ENCODE results near the gene ZNF654. TPM values are rescaled to one million over a fixed set of nuclear protein-coding genes. Genes with fewer than 3 reads are reported as not detected.
"Not testable (repeated sequence)": the region's sequence is repeated elsewhere in the genome, so short reads cannot be mapped to it uniquely, and the experiment has no call there.

ZNF654 gene
- total and polyA plus RNA-seq, 10 donors: 2.8 to 22.3 (median 15.9) TPM

DNA sequence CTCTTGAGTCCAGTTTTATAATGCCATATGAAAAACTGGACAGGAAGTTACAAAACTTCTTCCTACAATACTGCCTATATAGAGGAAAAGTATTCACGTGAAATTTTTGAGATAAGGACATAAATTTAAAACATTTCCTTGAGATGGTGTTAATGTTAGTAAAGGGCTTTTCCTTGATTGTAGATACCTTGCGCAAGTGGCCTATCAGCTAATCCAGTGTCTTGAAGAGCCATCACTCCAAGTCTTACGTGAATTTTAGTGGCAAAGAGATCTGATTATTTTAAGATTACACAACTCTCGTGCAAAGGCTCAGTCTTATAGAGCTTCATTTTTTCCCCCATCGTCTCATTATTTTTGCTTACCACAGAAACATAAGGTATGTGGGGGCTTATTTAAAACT, 109.1 kb downstream of the ZNF654 start:
- 83 to 89% (median 83%) methylated on average over 5 of the region's 5 CpGs for WGBS, 5 donors
- no peaks in the 10 kb centered on the region for H3K9me3 ChIP-seq

DNA sequence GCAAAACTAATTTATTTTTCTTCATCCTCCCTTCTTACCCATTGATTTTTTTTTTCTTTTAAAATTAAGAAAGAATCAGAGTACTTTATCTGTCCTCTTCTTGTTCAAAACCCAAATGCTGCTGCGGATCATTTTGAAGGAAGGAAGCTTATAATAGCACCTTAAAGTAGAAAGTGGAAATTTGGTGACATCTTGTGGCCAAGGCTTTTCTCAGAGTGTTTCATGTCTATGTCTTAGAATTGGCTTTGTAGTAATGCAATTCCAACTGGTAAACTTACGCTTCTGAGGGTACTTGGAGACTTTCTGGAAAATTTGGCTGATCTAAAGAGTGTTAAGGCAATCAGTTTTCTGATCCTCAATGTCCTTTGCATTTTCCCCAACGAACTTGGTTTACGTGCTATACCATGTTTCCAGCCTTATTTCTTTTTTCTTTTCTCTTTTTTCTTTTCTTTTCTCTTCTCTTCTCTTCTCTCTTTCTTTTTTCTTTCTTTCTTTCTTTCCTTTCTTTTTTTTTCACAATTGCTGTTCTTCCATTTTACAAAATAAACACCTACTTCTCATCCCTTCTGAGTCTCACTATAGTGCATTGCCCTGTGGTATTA, 121.4 kb downstream of the ZNF654 start:
- DNase-seq: no peak
- intact Hi-C loops (cut with DNase I; ENCODE audit: low total_unique reads): no loop called here
- Histone ChIP-seq H3K4me3 (no peak overlapping the region), H3K4me1 (no peaks in the 10 kb centered on the region), H3K9me3 (peaks cover 0 to 9% (median under 1%) of the 10 kb centered on the region in 8 donors), H3K27ac (no peak overlapping the region), H3K27me3 (replicated peaks in 1 of 7) (no peaks in the 10 kb centered on the region), H3K36me3 (no peaks in the 10 kb centered on the region)
- TF ChIP-seq POLR2AphosphoS5 (IDR thresholded peaks at IDR 0.05): no peak
- no peak for TF ChIP-seq POLR2A (IDR thresholded peaks at IDR 0.05)
- TF ChIP-seq, protein P1, sequence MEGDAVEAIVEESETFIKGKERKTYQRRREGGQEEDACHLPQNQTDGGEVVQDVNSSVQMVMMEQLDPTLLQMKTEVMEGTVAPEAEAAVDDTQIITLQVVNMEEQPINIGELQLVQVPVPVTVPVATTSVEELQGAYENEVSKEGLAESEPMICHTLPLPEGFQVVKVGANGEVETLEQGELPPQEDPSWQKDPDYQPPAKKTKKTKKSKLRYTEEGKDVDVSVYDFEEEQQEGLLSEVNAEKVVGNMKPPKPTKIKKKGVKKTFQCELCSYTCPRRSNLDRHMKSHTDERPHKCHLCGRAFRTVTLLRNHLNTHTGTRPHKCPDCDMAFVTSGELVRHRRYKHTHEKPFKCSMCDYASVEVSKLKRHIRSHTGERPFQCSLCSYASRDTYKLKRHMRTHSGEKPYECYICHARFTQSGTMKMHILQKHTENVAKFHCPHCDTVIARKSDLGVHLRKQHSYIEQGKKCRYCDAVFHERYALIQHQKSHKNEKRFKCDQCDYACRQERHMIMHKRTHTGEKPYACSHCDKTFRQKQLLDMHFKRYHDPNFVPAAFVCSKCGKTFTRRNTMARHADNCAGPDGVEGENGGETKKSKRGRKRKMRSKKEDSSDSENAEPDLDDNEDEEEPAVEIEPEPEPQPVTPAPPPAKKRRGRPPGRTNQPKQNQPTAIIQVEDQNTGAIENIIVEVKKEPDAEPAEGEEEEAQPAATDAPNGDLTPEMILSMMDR (IDR thresholded peaks at IDR 0.05 in 8 of 11, conservative IDR thresholded peaks at IDR 0.05 in 3 of 11): peak in 3 of 11 experiments; percentile 12 to 31 (median 14)
- 44 to 57% (median 47%) methylated on average over 4 of the region's 4 CpGs for WGBS, 5 donors

More for the DNA sequence above, 109.1 kb downstream of the ZNF654 start:
- Histone ChIP-seq H3K27me3 (replicated peaks in 1 of 7) (no peaks in the 10 kb centered on the region), H3K4me1 (no peaks in the 10 kb centered on the region), H3K4me3 (no peak overlapping the region), H3K36me3 (peaks cover 0 to 34% (median 4%) of the 10 kb centered on the region in 6 donors), H3K27ac (no peak overlapping the region)
- no peak for DNase-seq
- intact Hi-C loops (cut with DNase I; ENCODE audit: low total_unique reads): no loop called here
- TF ChIP-seq POLR2A (IDR thresholded peaks at IDR 0.05) (no peak), POLR2AphosphoS5 (IDR thresholded peaks at IDR 0.05) (no peak)
- TF ChIP-seq, protein P1 (IDR thresholded peaks at IDR 0.05 in 8 of 11, conservative IDR thresholded peaks at IDR 0.05 in 3 of 11): no peak

DNA sequence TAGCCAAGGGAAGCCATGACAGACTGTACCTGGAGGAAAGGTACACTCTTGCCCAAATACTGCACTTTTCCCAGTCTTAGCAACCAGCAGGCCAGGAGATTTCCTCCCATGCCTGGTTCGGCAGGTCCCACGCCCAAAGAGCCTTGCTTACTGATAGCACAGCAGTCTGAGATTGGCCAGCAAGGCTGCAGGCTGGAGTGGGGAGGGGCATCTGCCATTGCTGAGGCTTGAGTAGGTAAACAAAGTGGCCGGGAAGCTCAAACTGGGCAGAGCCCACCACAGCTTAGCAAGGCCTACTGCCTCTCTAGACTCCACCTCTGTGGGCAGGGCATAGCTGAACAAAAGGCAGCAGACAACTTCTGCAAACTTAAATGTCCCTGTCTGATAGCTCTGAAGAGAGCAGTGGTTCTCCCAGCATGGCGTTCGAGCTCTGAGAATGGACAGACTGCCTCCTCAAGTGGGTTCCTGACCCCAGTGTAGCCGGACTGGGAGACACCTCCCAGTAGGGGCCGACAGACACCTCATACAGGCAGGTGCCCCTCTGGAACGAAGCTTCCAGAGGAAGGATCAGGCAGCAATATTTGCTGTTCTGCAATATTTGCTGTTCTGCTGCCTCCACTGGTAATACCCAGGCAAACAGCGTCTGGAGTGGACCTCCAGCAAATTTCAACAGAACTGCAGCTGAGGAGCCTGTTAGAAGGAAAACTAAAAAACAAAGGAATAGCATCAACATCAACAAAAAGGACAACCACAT, 123.3 kb downstream of the ZNF654 start:
- peak; percentile 70 for DNase-seq
- intact Hi-C loops (cut with DNase I; ENCODE audit: low total_unique reads); H3K27ac ChIP-seq; H3K36me3 ChIP-seq; H3K4me1 ChIP-seq; H3K27me3 ChIP-seq (replicated peaks in 1 of 7); H3K4me3 ChIP-seq: not testable (repeated sequence)
- peaks cover 0 to 12% (median 5%) of the 10 kb centered on the region in 8 donors for H3K9me3 ChIP-seq
- WGBS, 5 donors: 86 to 94% (median 91%) methylated on average over 9 of the region's 9 CpGs

DNA sequence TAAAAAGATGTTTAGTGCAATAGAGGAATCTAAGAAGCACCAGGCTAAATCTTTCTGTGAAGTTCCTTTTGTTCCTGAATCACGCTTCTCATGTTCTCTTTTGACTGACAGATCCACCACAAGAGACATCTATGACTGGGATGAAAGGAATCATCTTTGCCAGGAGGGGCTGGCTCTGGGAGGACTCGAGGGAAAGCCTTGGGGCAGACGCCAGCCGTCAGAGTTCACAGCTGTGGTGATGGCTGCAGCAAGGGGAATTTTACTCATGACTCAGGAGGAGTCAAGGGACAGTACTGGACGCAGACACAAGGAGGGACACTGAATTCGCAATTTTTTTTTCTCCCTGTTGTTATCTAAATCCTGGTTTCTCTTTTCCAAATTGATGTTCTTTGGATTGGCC, 129.4 kb downstream of the ZNF654 start:
- no peaks in the 10 kb centered on the region for H3K36me3 ChIP-seq
- WGBS, 5 donors: 78 to 90% (median 88%) methylated on average over 6 of the region's 6 CpGs
- H3K4me3 ChIP-seq: no peak overlapping the region
- TF ChIP-seq, protein P1 (IDR thresholded peaks at IDR 0.05 in 8 of 11, conservative IDR thresholded peaks at IDR 0.05 in 3 of 11): no peak
- no peak for TF ChIP-seq POLR2A (IDR thresholded peaks at IDR 0.05)
- no peak for TF ChIP-seq POLR2AphosphoS5 (IDR thresholded peaks at IDR 0.05)
- no peak for DNase-seq
- no peaks in the 10 kb centered on the region for H3K4me1 ChIP-seq
- intact Hi-C loops (cut with DNase I; ENCODE audit: low total_unique reads): no loop called here
- peaks cover 0 to 15% (median 5%) of the 10 kb centered on the region in 8 donors for H3K9me3 ChIP-seq
- H3K27ac ChIP-seq: no peak overlapping the region
- no peaks in the 10 kb centered on the region for H3K27me3 ChIP-seq (replicated peaks in 1 of 7)

Measured in spleen (tissue), 11 donors.